PFSK-1 (cell line): ENCODE results near the gene CCDC33.

Source experiments
- POLR2AphosphoS5 ChIP-seq: IDR thresholded peaks from 2 replicates; pipeline ENCODE4 v1.6.1; 2012; ENCODE audit warnings: low read depth, mild to moderate bottlenecking, control low read depth, low read length, moderate library complexity
- REST ChIP-seq, 2 experiments: IDR thresholded peaks; 2 replicates each; pipeline versions ENCODE4 v1.6.1 to v1.8.0; 2011 to 2012; ENCODE audit warnings: low read depth in 2 of 2, low read length in 2 of 2, control low read depth in 1 of 2, inconsistent platforms in 1 of 2, mild to moderate bottlenecking in 1 of 2, moderate library complexity in 1 of 2; ENCODE audit not compliant: insufficient read depth in 1 of 2
- SIN3A ChIP-seq: IDR thresholded peaks from 2 replicates; pipeline ENCODE4 v1.6.1; 2012; ENCODE audit warnings: mild to moderate bottlenecking, low read length, moderate library complexity, borderline replicate concordance; ENCODE audit not compliant: insufficient read depth

GRCh38 chr15:74337146-74337545, 101.0 kb downstream of the CCDC33 start:
- TF ChIP-seq POLR2AphosphoS5 = no peak
- no peak for TF ChIP-seq SIN3A
- TF ChIP-seq REST (IDR thresholded peaks at IDR 0.05; ENCODE audit: insufficient read depth in 1 of 2, low read depth in 2 of 2, low read length in 2 of 2) = no peak
